ENCODE data around the gene EZR.

EZR gene

GRCh38 chr6:158863646-158864045 lies 44.5 kb upstream of the EZR start:
- Histone ChIP-seq H2AK5ac (ENCODE audit: low read length) (peak overlapping the region; percentile 66), H3K36me3 (ENCODE audit: control insufficient read depth in 1 of 2, insufficient read depth in 2 of 2, low read length in 2 of 2) (no peaks in the 10 kb centered on the region), H2BK5ac (ENCODE audit: low read depth, low read length, poor library complexity) (peak overlapping the region; percentile 34), H3K4me1 (ENCODE audit: control insufficient read depth in 1 of 2, insufficient read depth in 2 of 2, low read length in 2 of 2) (peaks cover 10 to 24% of the 10 kb centered on the region in 2 experiments), H4K8ac (ENCODE audit: low read depth, low read length) (peak overlapping the region; percentile 65), H3K23ac (ENCODE audit: low read length) (no peak overlapping the region), H3K9ac (ENCODE audit: low read length) (no peak overlapping the region), H3K4me2 (ENCODE audit: low read length) (peak overlapping the region; percentile 13), H3K79me1 (ENCODE audit: low read length) (peaks cover 32% of the 10 kb centered on the region), H2AFZ (ENCODE audit: insufficient read depth, low read length, poor library complexity) (peak overlapping the region; percentile 45), H3K27me3 (ENCODE audit: insufficient read depth, low read length) (no peaks in the 10 kb centered on the region), H3K4me3 (ENCODE audit: low read depth, low read length) (no peak overlapping the region), H3K79me2 (ENCODE audit: control insufficient read depth, insufficient read depth, low read length, poor library complexity) (peaks cover 1% of the 10 kb centered on the region), H3K27ac (ENCODE audit: low read depth, low read length) (peak overlapping the region; percentile 84), H2BK12ac (ENCODE audit: low read length) (peak overlapping the region; percentile 72), H2BK120ac (ENCODE audit: insufficient read depth, low read length, poor library complexity) (peak overlapping the region; percentile 89), H3K4ac (ENCODE audit: low read depth, low read length) (peak overlapping the region; percentile 33), H3K9me3 (ENCODE audit: insufficient read depth, low read depth, low read length) (no peaks in the 10 kb centered on the region), H3K18ac (ENCODE audit: low read length) (peak overlapping the region; percentile 69), H3K14ac (ENCODE audit: low read length) (peak overlapping the region; percentile 79), H4K12ac (ENCODE audit: low read depth, low read length) (peak overlapping the region; percentile 20), H4K91ac (ENCODE audit: low read depth, low read length) (peak overlapping the region; percentile 91)
- peak; percentile 75 to 92 for DNase-seq
- WGBS (ENCODE audit: extremely low coverage, insufficient coverage, insufficient read length): no CpG with 5 or more reads among the region's 4 CpGs

- peaks cover 3% of the 10 kb centered on the region for H3K79me2 ChIP-seq (ENCODE audit: control insufficient read depth, insufficient read depth, low read length, poor library complexity)
- H2BK5ac ChIP-seq (ENCODE audit: low read depth, low read length, poor library complexity): peak overlapping the region; percentile 57
- H3K4me1 ChIP-seq (ENCODE audit: control insufficient read depth in 1 of 2, insufficient read depth in 2 of 2, low read length in 2 of 2): peaks cover 14 to 38% of the 10 kb centered on the region in 2 experiments
- peak overlapping the region; percentile 82 for H2BK12ac ChIP-seq (ENCODE audit: low read length)
- no peak overlapping the region for H3K18ac ChIP-seq (ENCODE audit: low read length)
- H4K12ac ChIP-seq (ENCODE audit: low read depth, low read length): no peak overlapping the region
- H3K4ac ChIP-seq (ENCODE audit: low read depth, low read length): no peak overlapping the region
- no peaks in the 10 kb centered on the region for H3K36me3 ChIP-seq (ENCODE audit: control insufficient read depth in 1 of 2, insufficient read depth in 2 of 2, low read length in 2 of 2)
- no peak overlapping the region for H2AFZ ChIP-seq (ENCODE audit: insufficient read depth, low read length, poor library complexity)
- H4K91ac ChIP-seq (ENCODE audit: low read depth, low read length): peak overlapping the region; percentile 85
- no peak overlapping the region for H3K23ac ChIP-seq (ENCODE audit: low read length)
- H3K4me2 ChIP-seq (ENCODE audit: low read length): no peak overlapping the region
- WGBS (ENCODE audit: extremely low coverage, insufficient coverage, insufficient read length): no CpG with 5 or more reads among the region's 4 CpGs
- H4K8ac ChIP-seq (ENCODE audit: low read depth, low read length): peak overlapping the region; percentile 40
- peak overlapping the region; percentile 63 for H2BK120ac ChIP-seq (ENCODE audit: insufficient read depth, low read length, poor library complexity)
- peaks cover 45% of the 10 kb centered on the region for H3K79me1 ChIP-seq (ENCODE audit: low read length)
- peak; percentile 62 to 82 for DNase-seq
- peak overlapping the region; percentile 67 for H3K14ac ChIP-seq (ENCODE audit: low read length)
- H3K27me3 ChIP-seq (ENCODE audit: insufficient read depth, low read length): no peaks in the 10 kb centered on the region
- no peak overlapping the region for H3K9ac ChIP-seq (ENCODE audit: low read length)
- H2AK5ac ChIP-seq (ENCODE audit: low read length): peak overlapping the region; percentile 95
- peak overlapping the region; percentile 14 for H3K27ac ChIP-seq (ENCODE audit: low read depth, low read length)
- H3K4me3 ChIP-seq (ENCODE audit: low read depth, low read length): no peak overlapping the region
- no peaks in the 10 kb centered on the region for H3K9me3 ChIP-seq (ENCODE audit: insufficient read depth, low read depth, low read length)
Measured at GRCh38 chr6:158861686-158862381, 42.7 kb upstream of the EZR start.

- Histone ChIP-seq H2AFZ (ENCODE audit: insufficient read depth, low read length, poor library complexity) (no peak overlapping the region), H3K9me3 (ENCODE audit: insufficient read depth, low read depth, low read length) (no peaks in the 10 kb centered on the region), H3K4me1 (ENCODE audit: control insufficient read depth in 1 of 2, insufficient read depth in 2 of 2, low read length in 2 of 2) (peaks cover 19 to 40% of the 10 kb centered on the region in 2 experiments), H3K79me1 (ENCODE audit: low read length) (peaks cover 47% of the 10 kb centered on the region), H4K8ac (ENCODE audit: low read depth, low read length) (peak overlapping the region; percentile 61), H4K12ac (ENCODE audit: low read depth, low read length) (no peak overlapping the region), H3K36me3 (ENCODE audit: control insufficient read depth in 1 of 2, insufficient read depth in 2 of 2, low read length in 2 of 2) (no peaks in the 10 kb centered on the region), H3K23ac (ENCODE audit: low read length) (no peak overlapping the region), H2AK5ac (ENCODE audit: low read length) (peak overlapping the region; percentile 99), H2BK5ac (ENCODE audit: low read depth, low read length, poor library complexity) (peak overlapping the region; percentile 72), H3K9ac (ENCODE audit: low read length) (no peak overlapping the region), H3K27ac (ENCODE audit: low read depth, low read length) (no peak overlapping the region), H3K79me2 (ENCODE audit: control insufficient read depth, insufficient read depth, low read length, poor library complexity) (peaks cover 5% of the 10 kb centered on the region), H3K4ac (ENCODE audit: low read depth, low read length) (no peak overlapping the region), H3K18ac (ENCODE audit: low read length) (peak overlapping the region; percentile 72), H3K27me3 (ENCODE audit: insufficient read depth, low read length) (no peaks in the 10 kb centered on the region), H4K91ac (ENCODE audit: low read depth, low read length) (peak overlapping the region; percentile 84), H2BK12ac (ENCODE audit: low read length) (peak overlapping the region; percentile 99), H3K14ac (ENCODE audit: low read length) (peak overlapping the region; percentile 60), H3K4me3 (ENCODE audit: low read depth, low read length) (no peak overlapping the region), H2BK120ac (ENCODE audit: insufficient read depth, low read length, poor library complexity) (peak overlapping the region; percentile 94), H3K4me2 (ENCODE audit: low read length) (no peak overlapping the region)
- DNase-seq: peak; percentile 80
- no CpG with 5 or more reads among the region's 6 CpGs for WGBS (ENCODE audit: extremely low coverage, insufficient coverage, insufficient read length)
Measured at GRCh38 chr6:158860279-158860865, 41.2 kb upstream of the EZR start.

- Histone ChIP-seq H2AFZ (ENCODE audit: insufficient read depth, low read length, poor library complexity) (no peak overlapping the region), H3K27ac (ENCODE audit: low read depth, low read length) (peak overlapping the region; percentile 8), H4K91ac (ENCODE audit: low read depth, low read length) (no peak overlapping the region), H3K23ac (ENCODE audit: low read length) (no peak overlapping the region), H3K9ac (ENCODE audit: low read length) (no peak overlapping the region), H3K14ac (ENCODE audit: low read length) (no peak overlapping the region), H3K18ac (ENCODE audit: low read length) (no peak overlapping the region), H2BK12ac (ENCODE audit: low read length) (peak overlapping the region; percentile 39), H3K4me1 (ENCODE audit: control insufficient read depth in 1 of 2, insufficient read depth in 2 of 2, low read length in 2 of 2) (peaks cover 34 to 41% of the 10 kb centered on the region in 2 experiments), H3K4me2 (ENCODE audit: low read length) (no peak overlapping the region), H4K12ac (ENCODE audit: low read depth, low read length) (no peak overlapping the region), H3K27me3 (ENCODE audit: insufficient read depth, low read length) (no peaks in the 10 kb centered on the region), H2AK5ac (ENCODE audit: low read length) (no peak overlapping the region), H4K8ac (ENCODE audit: low read depth, low read length) (no peak overlapping the region), H3K9me3 (ENCODE audit: insufficient read depth, low read depth, low read length) (no peaks in the 10 kb centered on the region), H3K79me2 (ENCODE audit: control insufficient read depth, insufficient read depth, low read length, poor library complexity) (peaks cover 10% of the 10 kb centered on the region), H3K36me3 (ENCODE audit: control insufficient read depth in 1 of 2, insufficient read depth in 2 of 2, low read length in 2 of 2) (no peaks in the 10 kb centered on the region), H3K4ac (ENCODE audit: low read depth, low read length) (no peak overlapping the region), H2BK120ac (ENCODE audit: insufficient read depth, low read length, poor library complexity) (no peak overlapping the region), H2BK5ac (ENCODE audit: low read depth, low read length, poor library complexity) (no peak overlapping the region), H3K79me1 (ENCODE audit: low read length) (peaks cover 51% of the 10 kb centered on the region), H3K4me3 (ENCODE audit: low read depth, low read length) (no peak overlapping the region)
- WGBS (ENCODE audit: extremely low coverage, insufficient coverage, insufficient read length): no CpG with 5 or more reads among the region's 4 CpGs
- no peak for DNase-seq
Measured at GRCh38 chr6:158856261-158856660, 37.1 kb upstream of the EZR start.

Measured in trophoblast cell (in vitro differentiated cells and primary cell).